Choroid plexus epithelial cell (primary cell): ENCODE data around the gene PHF3.

Experiments
- DNase-seq: peaks from one replicate; pipeline ENCODE4 v3.0.0-alpha.2; 2010; ENCODE audit warnings: low read depth
- H3K4me3 ChIP-seq: 2 replicates; pipeline ENCODE4 v1.5.1; 2011; ENCODE audit warnings: low read depth, mild to moderate bottlenecking, control low read depth, low read length, moderate library complexity
- TF ChIP-seq, protein P1 (sequence below): conservative IDR thresholded peaks from 2 replicates; pipeline ENCODE4 v1.5.1; 2011; ENCODE audit warnings: low read depth, mild to moderate bottlenecking, control low read depth, inconsistent platforms, low read length, moderate library complexity

The PHF3 gene

DNA sequence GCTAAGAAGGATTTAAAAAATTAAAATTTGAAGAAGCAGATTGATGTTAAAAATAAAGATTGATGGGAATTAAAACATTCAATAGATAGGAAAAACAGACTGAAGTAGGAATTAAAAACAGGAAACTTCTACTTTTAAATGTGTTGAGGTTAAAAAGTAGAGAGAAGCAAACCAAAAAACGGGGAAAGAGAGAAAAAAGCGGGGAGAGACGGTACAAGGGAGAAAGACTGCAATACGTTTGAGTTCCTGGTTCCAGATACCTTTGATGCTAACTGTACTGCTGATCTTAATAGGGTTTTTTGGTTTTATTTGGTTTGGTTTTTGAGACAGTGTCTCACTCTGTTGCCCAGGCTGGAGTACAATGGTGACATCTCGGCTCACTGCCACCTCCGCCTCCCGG is 36.4 kb upstream of the PHF3 start:
- no peak overlapping the region for H3K4me3 ChIP-seq
- TF ChIP-seq, protein P1, sequence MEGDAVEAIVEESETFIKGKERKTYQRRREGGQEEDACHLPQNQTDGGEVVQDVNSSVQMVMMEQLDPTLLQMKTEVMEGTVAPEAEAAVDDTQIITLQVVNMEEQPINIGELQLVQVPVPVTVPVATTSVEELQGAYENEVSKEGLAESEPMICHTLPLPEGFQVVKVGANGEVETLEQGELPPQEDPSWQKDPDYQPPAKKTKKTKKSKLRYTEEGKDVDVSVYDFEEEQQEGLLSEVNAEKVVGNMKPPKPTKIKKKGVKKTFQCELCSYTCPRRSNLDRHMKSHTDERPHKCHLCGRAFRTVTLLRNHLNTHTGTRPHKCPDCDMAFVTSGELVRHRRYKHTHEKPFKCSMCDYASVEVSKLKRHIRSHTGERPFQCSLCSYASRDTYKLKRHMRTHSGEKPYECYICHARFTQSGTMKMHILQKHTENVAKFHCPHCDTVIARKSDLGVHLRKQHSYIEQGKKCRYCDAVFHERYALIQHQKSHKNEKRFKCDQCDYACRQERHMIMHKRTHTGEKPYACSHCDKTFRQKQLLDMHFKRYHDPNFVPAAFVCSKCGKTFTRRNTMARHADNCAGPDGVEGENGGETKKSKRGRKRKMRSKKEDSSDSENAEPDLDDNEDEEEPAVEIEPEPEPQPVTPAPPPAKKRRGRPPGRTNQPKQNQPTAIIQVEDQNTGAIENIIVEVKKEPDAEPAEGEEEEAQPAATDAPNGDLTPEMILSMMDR = no peak
- DNase-seq = no peak

DNA sequence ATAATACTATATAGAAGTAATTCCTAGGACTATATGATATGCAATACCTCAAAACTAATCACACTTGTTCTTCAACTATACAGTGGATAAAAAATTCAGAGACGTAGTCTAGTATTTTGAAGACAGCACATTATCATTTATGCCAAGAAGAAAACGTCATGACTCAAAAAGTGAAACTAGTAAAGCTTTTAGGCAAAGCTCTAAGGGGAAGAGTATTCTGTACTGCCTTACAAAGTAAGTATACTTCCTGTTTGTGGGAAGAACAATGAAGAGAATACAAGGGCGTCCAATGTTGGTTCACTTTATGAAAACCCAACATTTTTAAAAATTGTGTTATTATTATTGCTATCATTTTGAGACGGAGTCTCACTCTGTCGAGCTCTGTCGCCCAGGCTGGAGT is 35.5 kb upstream of the PHF3 start:
- no peak for DNase-seq
- TF ChIP-seq, protein P1 = no peak
- H3K4me3 ChIP-seq = no peak overlapping the region

DNA sequence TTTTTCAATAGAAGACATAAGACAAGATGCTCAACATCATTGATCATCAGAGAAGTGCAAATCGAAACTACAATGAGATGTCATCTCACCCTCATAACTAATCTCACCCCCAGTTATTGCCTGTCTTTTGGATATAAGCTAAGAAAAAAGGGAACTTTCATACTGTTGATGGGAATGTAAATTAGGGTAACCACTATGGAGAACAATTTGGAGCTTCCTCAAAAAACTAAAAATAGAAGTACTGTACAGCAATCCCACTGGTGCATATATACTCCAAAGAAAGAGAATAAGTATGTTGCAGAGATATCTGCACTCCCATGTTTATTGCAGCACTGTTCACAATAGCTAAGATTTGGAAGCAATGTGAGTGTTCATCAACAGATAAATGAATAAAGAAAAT is 26.4 kb upstream of the PHF3 start:
- TF ChIP-seq, protein P1 = no peak
- DNase-seq = no peak
- H3K4me3 ChIP-seq = no peak overlapping the region

DNA sequence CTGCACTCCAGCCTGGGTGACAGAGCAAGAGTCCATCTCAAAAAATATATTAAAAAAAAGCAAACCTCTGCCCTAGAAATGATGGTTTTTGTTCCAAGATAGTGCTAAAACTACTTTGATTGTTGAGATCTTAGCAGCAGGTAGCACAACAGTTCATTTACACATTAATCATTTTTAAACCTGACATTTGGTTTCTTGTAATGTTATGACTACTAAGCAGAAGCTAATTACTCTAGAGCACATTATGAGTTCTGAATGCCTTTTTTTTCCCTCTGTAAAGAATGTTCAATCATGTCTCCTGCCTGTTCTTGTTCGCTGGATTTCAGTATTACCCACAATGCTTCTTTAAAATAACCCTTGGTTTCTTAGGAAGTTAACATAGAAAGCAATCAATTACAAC is 24.7 kb upstream of the PHF3 start:
- TF ChIP-seq, protein P1 = no peak
- no peak for DNase-seq
- no peak overlapping the region for H3K4me3 ChIP-seq

DNA sequence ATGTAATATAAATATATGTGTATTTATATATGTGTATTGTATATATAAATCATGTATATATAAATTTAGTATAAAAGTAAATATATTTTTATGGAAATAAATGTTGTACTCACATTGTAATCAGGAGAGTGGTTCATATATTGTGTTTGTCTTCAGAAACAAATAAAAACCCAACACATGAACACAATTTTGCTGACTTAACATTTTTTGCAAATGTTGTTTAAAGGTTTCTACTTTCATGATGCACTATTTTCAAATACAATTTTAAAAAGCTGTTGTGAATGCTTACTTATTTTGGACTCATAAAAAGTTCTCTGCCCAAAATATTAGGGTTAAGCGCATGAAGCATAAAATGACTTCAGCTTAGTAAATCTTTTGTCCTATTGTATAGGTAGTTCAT is 24.0 kb upstream of the PHF3 start:
- no peak for DNase-seq
- TF ChIP-seq, protein P1 = no peak
- no peak overlapping the region for H3K4me3 ChIP-seq

DNA sequence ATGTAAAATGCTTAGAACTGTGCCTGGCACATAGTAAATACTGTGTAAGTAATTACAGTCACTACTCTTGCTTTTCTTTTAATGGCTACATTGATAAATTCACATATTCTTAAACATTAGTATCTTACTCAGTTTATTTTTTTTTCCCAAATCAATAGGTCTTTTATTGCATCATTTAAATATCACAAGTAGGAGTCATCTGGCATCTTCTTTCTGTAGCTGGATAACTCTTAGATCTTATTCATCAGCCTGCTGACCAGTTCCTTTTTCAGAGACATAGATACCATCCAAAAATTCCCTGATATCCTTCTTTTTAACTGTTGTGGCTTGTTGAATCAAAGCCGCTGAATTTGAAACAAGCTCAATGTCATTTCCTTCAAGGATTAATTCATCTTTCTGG is 20.0 kb upstream of the PHF3 start:
- no peak overlapping the region for H3K4me3 ChIP-seq
- DNase-seq = no peak
- TF ChIP-seq, protein P1 = no peak

DNA sequence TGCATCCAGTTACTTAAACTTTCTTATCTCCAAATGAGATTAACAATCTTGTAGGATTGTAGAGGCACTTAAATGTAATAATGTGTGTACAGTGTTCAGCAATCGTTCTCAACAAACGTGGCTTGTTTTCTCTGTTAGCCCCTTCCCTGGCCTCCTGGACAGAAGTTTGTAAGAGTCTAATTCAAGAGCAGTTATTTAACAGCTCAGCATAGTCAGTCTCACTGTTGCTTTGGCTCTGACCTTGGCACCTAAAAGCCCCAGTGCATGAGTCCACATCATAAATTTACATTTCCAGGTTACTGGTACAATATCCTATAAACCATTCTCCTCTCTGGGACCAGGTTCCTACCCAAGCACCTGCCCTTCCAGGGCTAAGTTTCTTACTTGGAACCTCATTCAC is 11.5 kb upstream of the PHF3 start:
- H3K4me3 ChIP-seq = no peak overlapping the region
- TF ChIP-seq, protein P1 = no peak
- no peak for DNase-seq
